HEK293T (cell line): ENCODE data around the gene ZNF778.
A peak's percentile ranks its signal among the peaks of the same experiment; 100 is the strongest.

Experiments
- CTCF ChIA-PET: fragments of 350-600 bp; formaldehyde crosslinking; extraction: SDS; loops from one replicate; lab custom pipeline; 2021; ENCODE audit warnings: antibody characterized with exemption, inconsistent platforms; lab: Yijun Ruan, JAX
- POLR2A ChIA-PET: fragments of 350-600 bp; formaldehyde crosslinking; extraction: SDS; loops from one replicate; lab custom pipeline; 2020; ENCODE audit warnings: antibody characterized with exemption, inconsistent platforms; lab: Yijun Ruan, JAX
- DNase-seq: peaks from one replicate; pipeline ENCODE4 v3.0.0; 2012; ENCODE audit warnings: mixed read lengths; ENCODE audit errors: extremely low spot score
- ARNT ChIP-seq: fragments of 450-650 bp; IDR thresholded peaks from 2 replicates; pipeline ENCODE4 v1.6.1; 2017; ENCODE audit warnings: mild to moderate bottlenecking
- BHLHE40 ChIP-seq: fragments of 450-650 bp; IDR thresholded peaks from 2 replicates; pipeline ENCODE4 v1.6.1; 2016; ENCODE audit warnings: mild to moderate bottlenecking, moderate library complexity, borderline replicate concordance
- CTBP1 ChIP-seq: fragments of 450-650 bp; IDR thresholded peaks from 2 replicates; pipeline ENCODE4 v1.6.1; 2016; ENCODE audit warnings: borderline replicate concordance
- ELF4 ChIP-seq: fragments of 450-650 bp; IDR thresholded peaks from 2 replicates; pipeline ENCODE4 v1.6.1; 2017; ENCODE audit warnings: antibody characterized with exemption
- FOXA1 ChIP-seq: fragments of 450-650 bp; IDR thresholded peaks from 2 replicates; pipeline ENCODE4 v1.6.1; 2016; ENCODE audit warnings: mild to moderate bottlenecking
- FOXK2 ChIP-seq: fragments of 450-650 bp; IDR thresholded peaks from 2 replicates; pipeline ENCODE4 v1.6.1; 2016; ENCODE audit warnings: mild to moderate bottlenecking
- FOXM1 ChIP-seq: fragments of 450-650 bp; IDR thresholded peaks from 2 replicates; pipeline ENCODE4 v1.6.1; 2017; ENCODE audit warnings: mild to moderate bottlenecking, borderline replicate concordance
- HDGF ChIP-seq: fragments of 450-650 bp; IDR thresholded peaks from 2 replicates; pipeline ENCODE4 v1.6.1; 2017; ENCODE audit warnings: antibody characterized with exemption, borderline replicate concordance
- L3MBTL2 ChIP-seq: fragments of 450-650 bp; conservative IDR thresholded peaks from 2 replicates; pipeline ENCODE4 v1.6.1; 2016; ENCODE audit warnings: mild to moderate bottlenecking
- LEF1 ChIP-seq: fragments of 450-650 bp; IDR thresholded peaks from 2 replicates; pipeline ENCODE4 v1.6.1; 2017; ENCODE audit warnings: mild to moderate bottlenecking, borderline replicate concordance
- NFRKB ChIP-seq: fragments of 450-650 bp; IDR thresholded peaks from 2 replicates; pipeline ENCODE4 v1.6.1; 2016; ENCODE audit warnings: mild to moderate bottlenecking, moderate library complexity
- SP1 ChIP-seq: fragments of 450-650 bp; IDR thresholded peaks from 2 replicates; pipeline ENCODE4 v1.6.1; 2017
- SUZ12 ChIP-seq: fragments of 450-650 bp; IDR thresholded peaks from 2 replicates; pipeline ENCODE4 v1.6.1; 2016; ENCODE audit warnings: mild to moderate bottlenecking
- TARDBP ChIP-seq: fragments of 450-650 bp; IDR thresholded peaks from 2 replicates; pipeline ENCODE4 v1.6.1; 2016
- ZNF384 ChIP-seq: fragments of 450-650 bp; IDR thresholded peaks from 2 replicates; pipeline ENCODE4 v1.6.1; 2016
- TF ChIP-seq, protein P1 (sequence below): fragments of 450-650 bp; IDR thresholded peaks from 2 replicates; pipeline ENCODE4 v1.6.1; 2016

The ZNF778 gene

DNA sequence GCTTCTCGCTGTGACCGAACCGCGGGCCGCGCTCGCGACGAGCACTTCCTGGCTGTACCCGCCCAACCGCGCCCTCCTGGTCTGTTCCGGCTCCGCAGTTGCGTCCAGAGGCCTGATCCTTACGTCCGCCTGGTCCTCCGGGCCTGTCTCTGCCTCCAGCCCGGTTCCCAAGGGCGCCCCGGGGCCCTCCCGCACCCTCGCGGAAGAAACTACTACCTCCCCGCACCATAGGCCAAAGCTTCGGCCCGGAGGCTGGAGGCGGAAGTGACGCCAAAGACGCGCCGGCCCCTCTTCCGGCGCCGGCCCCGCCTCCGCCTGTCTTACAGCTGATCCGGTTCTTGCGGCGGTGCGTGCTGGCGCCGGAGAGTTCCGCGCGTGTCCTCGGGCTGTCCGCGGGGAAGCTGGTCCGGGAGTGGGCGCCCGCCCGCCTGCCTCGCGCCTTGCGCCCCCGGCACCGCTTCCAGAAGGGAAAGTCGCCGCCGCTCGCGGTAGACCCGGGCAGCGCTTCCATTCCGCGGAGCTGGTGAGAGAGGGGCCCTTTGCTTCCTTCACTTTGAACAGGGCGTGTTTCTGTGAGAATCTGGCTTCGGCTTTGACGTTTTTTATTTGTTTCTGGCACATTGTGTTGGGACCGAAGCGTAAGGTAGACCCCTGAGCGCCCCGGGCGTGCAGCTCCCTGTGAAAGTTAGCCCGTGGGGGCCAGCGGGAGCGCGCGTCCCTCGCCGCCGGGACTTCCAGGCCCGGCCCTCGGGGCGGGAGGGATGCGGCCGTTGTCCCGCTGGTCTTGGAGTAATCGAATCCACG is at the start of gene ZNF778:
TSS of gene ZNF778 (plus strand) at position 316 of the 804 bp plus-strand sequence. CDS start 3,425 bp downstream, outside the sequence.
- DNase-seq = peak; percentile 87
- ChIA-PET POLR2A (interaction anchor here (0.7 to 1.7 kb wide), 9 partner anchors 19 to 480 kb away, joined by 3 to 9 read pairs (median 5); partner anchors contain the start of genes ACSF3 and APRT), CTCF (interaction anchor here (0.7 kb wide), 1 partner anchor 232 kb away, joined by 3 read pairs; no protein-coding TSS in a partner anchor)
- peak; percentile 46; the same call in 1 of the 2 replicates for TF ChIP-seq ELF4
- TF ChIP-seq BHLHE40 = no peak
- TF ChIP-seq, protein P1, sequence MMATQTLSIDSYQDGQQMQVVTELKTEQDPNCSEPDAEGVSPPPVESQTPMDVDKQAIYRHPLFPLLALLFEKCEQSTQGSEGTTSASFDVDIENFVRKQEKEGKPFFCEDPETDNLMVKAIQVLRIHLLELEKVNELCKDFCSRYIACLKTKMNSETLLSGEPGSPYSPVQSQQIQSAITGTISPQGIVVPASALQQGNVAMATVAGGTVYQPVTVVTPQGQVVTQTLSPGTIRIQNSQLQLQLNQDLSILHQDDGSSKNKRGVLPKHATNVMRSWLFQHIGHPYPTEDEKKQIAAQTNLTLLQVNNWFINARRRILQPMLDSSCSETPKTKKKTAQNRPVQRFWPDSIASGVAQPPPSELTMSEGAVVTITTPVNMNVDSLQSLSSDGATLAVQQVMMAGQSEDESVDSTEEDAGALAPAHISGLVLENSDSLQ = no peak

DNA sequence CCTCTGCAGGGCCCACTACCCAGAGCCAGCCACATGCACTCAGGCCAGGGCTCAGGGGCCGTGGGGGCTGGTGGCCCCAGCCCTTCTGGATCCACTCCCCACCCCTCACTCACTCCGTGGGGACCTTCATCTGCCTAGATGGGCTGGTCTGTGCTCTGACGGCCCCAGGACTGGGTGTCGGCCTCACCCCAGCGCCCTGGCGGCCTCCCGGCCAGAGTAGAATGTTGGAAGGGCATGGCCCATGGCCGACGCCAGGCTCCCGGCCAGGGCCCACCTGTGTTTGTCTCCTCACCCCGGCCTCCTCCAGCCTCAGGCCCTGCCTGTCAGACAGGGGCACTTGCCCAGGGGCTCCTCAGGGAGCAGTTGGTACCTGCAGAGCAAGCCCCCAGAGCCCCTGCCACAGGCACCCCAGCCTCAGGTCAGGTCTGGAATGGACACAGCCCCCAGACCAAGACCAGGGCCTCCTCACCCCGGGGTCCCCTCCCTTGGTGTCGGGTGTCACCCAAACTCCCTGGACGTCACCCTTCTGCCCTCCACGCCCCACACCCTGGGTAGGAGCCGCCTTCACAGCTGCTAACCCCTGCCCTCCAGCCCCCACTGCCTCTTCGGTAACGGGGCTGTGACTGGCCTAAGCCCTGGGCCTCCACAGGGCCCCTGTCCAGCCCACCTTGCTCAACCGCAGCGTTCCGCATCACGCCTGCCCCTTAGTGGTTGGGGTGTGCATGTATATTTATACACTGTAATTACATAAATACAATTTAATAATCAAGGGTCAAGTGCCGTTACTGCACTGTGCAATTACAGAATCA is 48.9 kb upstream of the ZNF778 start:
- DNase-seq = no peak
- TF ChIP-seq NFRKB (no peak), ZNF384 (no peak), SP1 (no peak), BHLHE40 (no peak), HDGF (no peak), TARDBP (no peak), ARNT (no peak), FOXK2 (no peak), CTBP1 (no peak), L3MBTL2 (no peak), ELF4 (no peak), LEF1 (no peak), FOXM1 (no peak), FOXA1 (no peak), SUZ12 (no peak)
- TF ChIP-seq, protein P1 = no peak
- CTCF ChIA-PET = no interaction called here
- POLR2A ChIA-PET = no interaction called here

DNA sequence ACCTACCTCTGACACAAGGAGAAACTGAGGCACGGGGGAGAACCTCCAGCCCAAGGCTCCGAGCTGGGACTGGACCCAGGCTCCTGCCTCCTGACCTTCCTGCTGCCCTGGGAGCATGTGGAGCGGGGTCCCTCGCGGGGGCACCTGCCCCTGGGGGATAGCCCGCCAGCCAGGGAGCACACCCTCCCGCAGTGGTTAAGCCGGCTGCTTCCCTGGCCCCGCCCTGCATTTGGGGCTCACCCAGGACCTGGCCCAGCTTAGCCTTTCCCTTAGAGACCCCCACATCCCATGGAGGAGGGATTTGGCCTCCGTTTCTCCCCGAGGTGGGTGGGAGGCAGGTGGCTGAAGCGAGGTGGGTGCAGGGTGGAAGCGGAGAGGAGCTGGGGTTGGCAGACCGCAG is 47.7 kb upstream of the ZNF778 start:
- no peak for TF ChIP-seq ELF4
- no peak for TF ChIP-seq HDGF
- TF ChIP-seq, protein P1 = no peak
- TF ChIP-seq FOXM1 = no peak
- TF ChIP-seq NFRKB = no peak
- no peak for TF ChIP-seq LEF1
- no peak for TF ChIP-seq SP1
- TF ChIP-seq CTBP1 = no peak
- TF ChIP-seq ZNF384 = no peak
- no peak for TF ChIP-seq SUZ12
- no peak for TF ChIP-seq L3MBTL2
- TF ChIP-seq FOXK2 = no peak
- no peak for DNase-seq
- ChIA-PET CTCF (no interaction called here), POLR2A (no interaction called here)

DNA sequence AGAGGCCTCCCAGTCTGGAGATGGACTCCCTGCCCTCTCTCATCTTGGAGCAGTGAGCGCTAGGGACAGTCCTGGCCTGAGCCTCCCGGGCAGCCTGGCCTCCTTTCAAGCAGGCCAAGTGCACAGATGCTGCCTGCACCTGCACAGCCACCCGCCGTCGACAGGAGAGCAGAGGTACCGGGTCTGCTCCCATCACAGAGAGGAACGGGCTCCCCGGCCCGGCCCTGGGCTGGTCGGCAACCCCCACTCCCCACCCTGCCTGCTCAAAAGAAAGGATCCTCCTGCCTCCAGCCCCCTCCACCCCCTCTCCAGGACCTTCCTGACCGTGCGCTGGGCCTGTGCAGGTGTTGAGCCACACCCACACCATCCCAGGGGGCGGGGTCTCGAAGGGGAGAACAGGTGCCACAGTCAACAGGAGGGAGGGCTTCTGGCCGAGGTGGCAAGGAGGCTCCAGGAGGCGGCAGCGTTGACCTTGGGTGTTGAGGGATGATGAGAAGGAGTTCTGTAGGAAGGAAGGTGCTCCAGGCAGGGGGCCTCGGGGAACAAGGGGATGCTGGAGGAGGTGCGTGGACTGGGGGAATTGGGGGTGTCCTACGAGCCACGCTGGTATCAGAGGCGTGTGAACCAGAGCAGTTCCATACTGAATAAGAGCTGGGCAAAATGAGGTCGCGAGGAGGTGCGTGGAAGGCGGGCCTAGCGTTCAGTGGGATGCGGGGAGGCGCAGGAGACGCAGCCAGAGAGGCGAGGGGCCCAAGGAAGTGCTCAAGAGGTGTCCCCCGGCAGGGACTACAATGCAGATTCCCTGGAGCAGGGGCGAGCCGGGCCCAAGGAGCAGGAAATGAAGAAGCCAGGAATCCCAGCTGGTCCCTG is 46.9 kb upstream of the ZNF778 start:
- ChIA-PET CTCF (no interaction called here), POLR2A (no interaction called here)
- DNase-seq = no peak
- TF ChIP-seq FOXK2 = no peak
- TF ChIP-seq HDGF = no peak
- TF ChIP-seq SP1 = no peak
- TF ChIP-seq ZNF384 = no peak
- no peak for TF ChIP-seq CTBP1
- TF ChIP-seq ELF4 = no peak
- no peak for TF ChIP-seq ARNT
- no peak for TF ChIP-seq L3MBTL2
- no peak for TF ChIP-seq SUZ12
